SK-N-SH (cell line): ENCODE measurements around the gene SH3TC1. TPM values are rescaled to one million over a fixed set of nuclear protein-coding genes. Genes with fewer than 3 reads are reported as not detected.

ENCODE experiments used
- CTCF ChIA-PET: fragments of 300-600, 350-600 bp; formaldehyde crosslinking; extraction: SDS; loops from one replicate; lab custom pipeline; 2021; lab: Yijun Ruan, JAX
- POLR2A ChIA-PET: fragments of 350-600 bp; sonication (Branson Sonifier 250); formaldehyde crosslinking; extraction: SDS; loops from one replicate; lab custom pipeline; 2020; ENCODE audit warnings: antibody characterized with exemption, inconsistent platforms; lab: Yijun Ruan, JAX
- DNase-seq: peaks from one replicate; pipeline ENCODE4 v3.0.0; 2012
- H2AFZ ChIP-seq: fragments of 200-600 bp; sonication (generic); 2 replicates; pipeline ENCODE4 v1.8.1; 2016; ENCODE audit warnings: antibody characterized with exemption, mild to moderate bottlenecking, low read depth
- H3F3A ChIP-seq: fragments of 200-600 bp; sonication (generic); replicated peaks from 2 replicates; pipeline ENCODE3; 2016; ENCODE audit warnings: antibody characterized with exemption, mild to moderate bottlenecking; ENCODE audit not compliant: insufficient read depth
- H3K27ac ChIP-seq, 2 experiments: fragments of 200-500 bp in 1 of 2; fragments of 200-600 bp in 1 of 2; sonication (Bioruptor generic) in 1 of 2; sonication (generic), shearing (Covaris generic) in 1 of 2; 2 replicates each; pipeline versions ENCODE4 v1.5.1 to v1.6.1; 2014 to 2016; ENCODE audit warnings: low read depth in 2 of 2, inconsistent platforms in 1 of 2, low read length in 1 of 2, mild to moderate bottlenecking in 1 of 2, mixed read lengths in 1 of 2
- H3K27me3 ChIP-seq: fragments of 200-600 bp; sonication (generic), shearing (Covaris generic); 2 replicates; pipeline ENCODE4 v1.6.1; 2016; ENCODE audit warnings: mixed run types; ENCODE audit not compliant: insufficient read depth
- H3K36me3 ChIP-seq, 2 experiments: fragments of 200-500 bp in 1 of 2; fragments of 200-600 bp in 1 of 2; sonication (Bioruptor generic) in 1 of 2; sonication (generic) in 1 of 2; replicated peaks in 1 of 2; 2 replicates each; pipeline versions ENCODE3 to v1.5.1; 2014 to 2016; ENCODE audit warnings: low read length in 1 of 2, mild to moderate bottlenecking in 1 of 2; ENCODE audit not compliant: insufficient read depth in 2 of 2, control insufficient read depth in 1 of 2
- H3K4me1 ChIP-seq, 2 experiments: fragments of 200-500 bp in 1 of 2; fragments of 200-600 bp in 1 of 2; sonication (Bioruptor generic) in 1 of 2; sonication (generic), shearing (Covaris generic) in 1 of 2; 2 replicates each; pipeline versions ENCODE4 v1.5.1 to v1.6.1; 2014 to 2016; ENCODE audit warnings: low read depth in 1 of 2, low read length in 1 of 2, mixed run types in 1 of 2; ENCODE audit not compliant: insufficient read depth in 2 of 2, control insufficient read depth in 1 of 2
- H3K4me2 ChIP-seq: fragments of 200-600 bp; sonication (generic), shearing (Covaris generic); 2 replicates; pipeline ENCODE4 v1.6.1; 2017; ENCODE audit warnings: mixed run types
- H3K4me3 ChIP-seq, 2 experiments: fragments of 200-500 bp in 1 of 2; fragments of 200-600 bp in 1 of 2; sonication (Bioruptor generic) in 1 of 2; sonication (generic), shearing (Covaris generic) in 1 of 2; 2 replicates each; pipeline versions ENCODE4 v1.5.1 to v1.8.1; 2014 to 2016; ENCODE audit warnings: low read depth in 2 of 2, inconsistent platforms in 1 of 2, low read length in 1 of 2, mild to moderate bottlenecking in 1 of 2, mixed read lengths in 1 of 2, moderate library complexity in 1 of 2
- H3K79me2 ChIP-seq: fragments of 200-600 bp; sonication (generic); 2 replicates; pipeline ENCODE4 v1.8.1; 2017; ENCODE audit warnings: mild to moderate bottlenecking; ENCODE audit not compliant: insufficient read depth
- H3K9ac ChIP-seq: fragments of 200-600 bp; sonication (generic); 2 replicates; pipeline ENCODE4 v1.6.1; 2017; ENCODE audit warnings: mixed run types
- H3K9me2 ChIP-seq: fragments of 200-600 bp; sonication (generic); 2 replicates; pipeline ENCODE4 v1.6.1; 2017; ENCODE audit warnings: mixed run types
- H3K9me3 ChIP-seq: fragments of 200-600 bp; sonication (generic); 2 replicates; pipeline ENCODE4 v1.6.1; 2017; ENCODE audit warnings: mixed run types, mild to moderate bottlenecking, moderate library complexity
- H4K20me1 ChIP-seq: fragments of 200-600 bp; sonication (generic); 2 replicates; pipeline ENCODE4 v1.6.1; 2017; ENCODE audit warnings: mild to moderate bottlenecking, mixed run types; ENCODE audit not compliant: insufficient read depth
- FOXJ3 ChIP-seq: sonication (generic); formaldehyde crosslinking; IDR thresholded peaks from 2 replicates; pipeline ENCODE4 v1.5.1; 2020; ENCODE audit warnings: mild to moderate bottlenecking, missing genetic modification reagents
- IRF3 ChIP-seq: fragments of 150-350 bp; IDR thresholded peaks from 2 replicates; pipeline ENCODE4 v1.6.1; 2016; ENCODE audit warnings: mild to moderate bottlenecking, low read depth, low read length
- NRF1 ChIP-seq: IDR thresholded peaks from 2 replicates; pipeline ENCODE4 v1.6.1; 2012; ENCODE audit warnings: low read depth, mild to moderate bottlenecking, low read length
- POLR2AphosphoS5 ChIP-seq: IDR thresholded peaks from 2 replicates; pipeline ENCODE4 v1.6.1; 2012; ENCODE audit warnings: low read depth, low read length
- RCOR1 ChIP-seq: fragments of 150-350 bp; IDR thresholded peaks from 2 replicates; pipeline ENCODE4 v1.6.1; 2017; ENCODE audit warnings: antibody characterized with exemption, low read length
- TAF1 ChIP-seq: IDR thresholded peaks from 2 replicates; pipeline ENCODE4 v1.6.1; 2012; ENCODE audit warnings: low read depth, mild to moderate bottlenecking, low read length, moderate library complexity, borderline replicate concordance
- YY1 ChIP-seq: IDR thresholded peaks from 2 replicates; pipeline ENCODE4 v1.4.0; 2012; ENCODE audit warnings: low read depth, mild to moderate bottlenecking
- WGBS: methylation state at CpG from one replicate; pipeline ENCODE4 v1.1.6; 2017; ENCODE audit warnings: low lambda C conversion rate; 5-methylcytosine and 5-hydroxymethylcytosine counted together
- polyA plus RNA-seq, 3 experiments: library from polyadenylated mRNA; depleted of rRNA; stranded (reverse); fragments of >200 nt; gene quantifications; 2 replicates each; pipeline ENCODE4 v1.2.3, GENCODE V29; 2012

Gene SH3TC1
- polyA plus RNA-seq, 1 of the 3 experiments (the other 2 are of a cell fraction): 2.7 TPM

GRCh38 chr4:8198206-8198905 is 734 bp upstream of the SH3TC1 start:
- TF ChIP-seq POLR2AphosphoS5: no peak
- H3K4me3 ChIP-seq: no peak overlapping the region; a peak in 1 of 4 replicates
- WGBS: 97% methylated on average over 17 of the region's 17 CpGs
- H3K9me3 ChIP-seq: no peaks in the 10 kb centered on the region
- ChIA-PET POLR2A (interaction anchor here (1.0 to 1.2 kb wide), 3 partner anchors 20 to 58 kb away, joined by 3 to 5 read pairs (median 4); no protein-coding TSS in a partner anchor), CTCF (interaction anchor here (0.6 to 4.7 kb wide), 11 partner anchors 8 to 434 kb away, joined by 3 to 29 read pairs (median 4); no protein-coding TSS in a partner anchor)
- H3K4me2 ChIP-seq: peak overlapping the region; percentile 90
- no peaks in the 10 kb centered on the region for H3F3A ChIP-seq
- peaks cover 13 to 59% of the 10 kb centered on the region in 2 experiments; a peak in 2 of 4 replicates for H3K4me1 ChIP-seq
- H4K20me1 ChIP-seq: no peaks in the 10 kb centered on the region
- no peaks in the 10 kb centered on the region for H3K36me3 ChIP-seq
- no peaks in the 10 kb centered on the region for H3K79me2 ChIP-seq
- no peak for DNase-seq
- H3K27me3 ChIP-seq: no peaks in the 10 kb centered on the region
- no peak overlapping the region for H3K9ac ChIP-seq
- H2AFZ ChIP-seq: peak overlapping the region; percentile 94
- no peaks in the 10 kb centered on the region for H3K9me2 ChIP-seq
- peak overlapping the region in 1 of 2 experiments; percentile 90; a peak in 2 of 4 replicates for H3K27ac ChIP-seq

GRCh38 chr4:8199594-8200301 is 658 bp downstream of the SH3TC1 start:
- no peaks in the 10 kb centered on the region for H3F3A ChIP-seq
- POLR2A ChIA-PET: interaction anchor here (1.0 to 1.2 kb wide), 3 partner anchors 19 to 59 kb away, joined by 3 to 5 read pairs (median 4); no protein-coding TSS in a partner anchor
- no peaks in the 10 kb centered on the region for H3K9me2 ChIP-seq
- TF ChIP-seq TAF1: no peak
- no peak for TF ChIP-seq FOXJ3 (CRISPR knock-in tag)
- no peak for TF ChIP-seq YY1
- TF ChIP-seq RCOR1: no peak
- TF ChIP-seq POLR2AphosphoS5: no peak
- no peak for TF ChIP-seq IRF3
- no peak for TF ChIP-seq NRF1
- peak overlapping the region; percentile 90 for H3K4me2 ChIP-seq
- H4K20me1 ChIP-seq: no peaks in the 10 kb centered on the region
- H2AFZ ChIP-seq: peak overlapping the region; percentile 94
- CTCF ChIA-PET: interaction anchor here (0.7 to 4.7 kb wide), 10 partner anchors 9 to 398 kb away, joined by 3 to 29 read pairs (median 4); no protein-coding TSS in a partner anchor
- peak overlapping the region in 1 of 2 experiments; percentile 90; a peak in 2 of 4 replicates for H3K27ac ChIP-seq
- peak overlapping the region; percentile 48 to 57 for H3K4me3 ChIP-seq
- 56% methylated on average over 9 of the region's 26 CpGs for WGBS
- H3K4me1 ChIP-seq: peaks cover 13 to 58% of the 10 kb centered on the region in 2 experiments; a peak in 2 of 4 replicates
- no peak for DNase-seq
- H3K36me3 ChIP-seq: no peaks in the 10 kb centered on the region
- no peaks in the 10 kb centered on the region for H3K27me3 ChIP-seq
- H3K9me3 ChIP-seq: no peaks in the 10 kb centered on the region
- H3K79me2 ChIP-seq: no peaks in the 10 kb centered on the region
- H3K9ac ChIP-seq: peak overlapping the region; percentile 69
